Measurements from ENCODE around the gene MOSPD3.

The MOSPD3 gene

GRCh38 chr7:100640517-100641440 lies 28.4 kb downstream of the MOSPD3 start:
- DNase-seq (ENCODE audit: low read depth in 1 of 2, low spot score in 1 of 2), result no peak
- Histone ChIP-seq H3K4me3 (replicated peaks; ENCODE audit: insufficient read depth, low read length) (no peak overlapping the region), H3K27me3 (ENCODE audit: insufficient read depth, poor library complexity, severe bottlenecking) (no peaks in the 10 kb centered on the region), H3K27ac (replicated peaks) (no peak overlapping the region)
- TF ChIP-seq GABPA (IDR thresholded peaks at IDR 0.05; ENCODE audit: low read depth), result no peak
- TF ChIP-seq POLR2AphosphoS5 (IDR thresholded peaks at IDR 0.05; ENCODE audit: low read depth), result no peak
- no peak for TF ChIP-seq CTCF (IDR thresholded peaks at IDR 0.05; ENCODE audit: insufficient read depth, low read length)
- no peak for TF ChIP-seq SPI1 (IDR thresholded peaks at IDR 0.05; ENCODE audit: borderline replicate concordance, low read depth)
- no peak for TF ChIP-seq REST (IDR thresholded peaks at IDR 0.05; ENCODE audit: insufficient replicate concordance, low read depth)

- no peak within 1 kb of the TSS for H3K27ac ChIP-seq (replicated peaks)
- TF ChIP-seq SPI1 (IDR thresholded peaks at IDR 0.05; ENCODE audit: borderline replicate concordance, low read depth), result no peak
- TF ChIP-seq POLR2AphosphoS5 (IDR thresholded peaks at IDR 0.05; ENCODE audit: low read depth), result no peak
- no peak for TF ChIP-seq REST (IDR thresholded peaks at IDR 0.05; ENCODE audit: insufficient replicate concordance, low read depth)
- TF ChIP-seq CTCF (IDR thresholded peaks at IDR 0.05; ENCODE audit: insufficient read depth, low read length), result no peak
- TF ChIP-seq GABPA (IDR thresholded peaks at IDR 0.05; ENCODE audit: low read depth), result no peak
- H3K4me3 ChIP-seq (replicated peaks; ENCODE audit: insufficient read depth, low read length), result no peak within 1 kb of the TSS
Measured at GRCh38 chr7:100641463-100641859, 29.1 kb downstream of the MOSPD3 start, which contains the start of gene TFR2. TSS of gene TFR2 (minus strand) at chr7:100641552. CDS start at chr7:100641509, 43 bp downstream.

GRCh38 chr7:100641860-100642533 lies 29.7 kb downstream of the MOSPD3 start:
- Histone ChIP-seq H3K27ac (replicated peaks) (no peak overlapping the region), H3K4me3 (replicated peaks; ENCODE audit: insufficient read depth, low read length) (no peak overlapping the region)
- no peak for DNase-seq (ENCODE audit: low read depth in 1 of 2, low spot score in 1 of 2)

More at GRCh38 chr7:100641463-100641859, 29.1 kb downstream of the MOSPD3 start, which contains the start of gene TFR2:
- DNase-seq (ENCODE audit: low read depth in 1 of 2, low spot score in 1 of 2), result no peak
- no peaks in the 10 kb centered on the region for H3K27me3 ChIP-seq (ENCODE audit: insufficient read depth, poor library complexity, severe bottlenecking)

More at GRCh38 chr7:100641860-100642533, 29.7 kb downstream of the MOSPD3 start:
- no peaks in the 10 kb centered on the region for H3K27me3 ChIP-seq (ENCODE audit: insufficient read depth, poor library complexity, severe bottlenecking)
- TF ChIP-seq GABPA (IDR thresholded peaks at IDR 0.05; ENCODE audit: low read depth) (no peak), REST (IDR thresholded peaks at IDR 0.05; ENCODE audit: insufficient replicate concordance, low read depth) (no peak), CTCF (IDR thresholded peaks at IDR 0.05; ENCODE audit: insufficient read depth, low read length) (no peak), POLR2AphosphoS5 (IDR thresholded peaks at IDR 0.05; ENCODE audit: low read depth) (no peak), SPI1 (IDR thresholded peaks at IDR 0.05; ENCODE audit: borderline replicate concordance, low read depth) (no peak)
